Panc1 (cell line): ENCODE results near the gene SERPINA9. TPM values are rescaled to one million over a fixed set of nuclear protein-coding genes. Genes with fewer than 3 reads are reported as not detected.
A peak's percentile ranks its signal among the peaks of the same experiment; 100 is the strongest.
"Not testable (repeated sequence)": the region's sequence is repeated elsewhere in the genome, so short reads cannot be mapped to it uniquely, and the experiment has no call there.

Experiments
- ATAC-seq: fragments of 200-7000 bp; cut with Tn5 transposase; 2 replicates; pipeline ENCODE4 v1.9.1; 2020; ENCODE audit warnings: mild to moderate bottlenecking, moderate library complexity
- BruUV-seq: library from RNA; stranded (reverse); fragments of 400-500 nt; replicated peaks from 2 replicates; lab custom pipeline; 2021; lab: Mats Ljungman, UMichigan
- CTCF ChIA-PET: fragments of 300-600 bp; sonication (Branson Sonifier 250); formaldehyde crosslinking; loops from one replicate; lab custom pipeline; 2022; ENCODE audit warnings: antibody characterized with exemption; lab: Charles Lee
- POLR2A ChIA-PET: fragments of 300-600 bp; sonication (Branson Sonifier 250); formaldehyde crosslinking; loops from one replicate; lab custom pipeline; 2022; ENCODE audit warnings: antibody characterized with exemption; lab: Charles Lee
- DNase-seq: peaks from one replicate; pipeline ENCODE4 v3.0.0-alpha.2; 2010; ENCODE audit warnings: low read depth, low spot score
- H3K27ac ChIP-seq: 2 replicates; pipeline ENCODE4 v1.5.1; 2011; ENCODE audit warnings: mild to moderate bottlenecking, low read length, inconsistent platforms
- H3K27me3 ChIP-seq: fragments of 200-500 bp; sonication (Bioruptor generic); 2 replicates; pipeline ENCODE4 v1.6.0; 2014; ENCODE audit warnings: low read length, inconsistent platforms; ENCODE audit not compliant: control insufficient read depth, insufficient read depth
- H3K36me3 ChIP-seq: fragments of 200-500 bp; sonication (Bioruptor generic); 2 replicates; pipeline ENCODE4 v1.5.1; 2014; ENCODE audit warnings: inconsistent platforms, mild to moderate bottlenecking, low read length, moderate library complexity; ENCODE audit not compliant: control insufficient read depth, insufficient read depth
- H3K4me1 ChIP-seq: 2 replicates; pipeline ENCODE4 v1.5.1; 2011; ENCODE audit warnings: inconsistent platforms, mild to moderate bottlenecking, low read length, moderate library complexity; ENCODE audit not compliant: control insufficient read depth, insufficient read depth
- H3K4me3 ChIP-seq, 2 experiments: 2 replicates each; pipeline ENCODE4 v1.5.1; 2011 to 2012; ENCODE audit warnings: low read depth in 2 of 2, low read length in 2 of 2, mild to moderate bottlenecking in 2 of 2, inconsistent platforms in 1 of 2, moderate library complexity in 1 of 2
- H3K9me3 ChIP-seq: fragments of 200-500 bp; sonication (Bioruptor generic); 2 replicates; pipeline ENCODE4 v1.5.1; 2014; ENCODE audit warnings: low read depth, mild to moderate bottlenecking, inconsistent platforms, low read length, moderate library complexity; ENCODE audit not compliant: control insufficient read depth, insufficient read depth
- POLR2AphosphoS5 ChIP-seq: IDR thresholded peaks from 2 replicates; pipeline ENCODE4 v1.6.1; 2012; ENCODE audit warnings: mild to moderate bottlenecking, low read depth, low read length, moderate library complexity
- SIN3A ChIP-seq: IDR thresholded peaks from 2 replicates; pipeline ENCODE4 v1.6.1; 2012; ENCODE audit warnings: low read depth, mild to moderate bottlenecking, low read length, moderate library complexity, borderline replicate concordance; ENCODE audit not compliant: insufficient read depth
- TCF7L2 ChIP-seq: IDR thresholded peaks from 2 replicates; pipeline ENCODE4 v1.6.1; 2011; ENCODE audit warnings: mild to moderate bottlenecking, low read depth, low read length, inconsistent platforms
- in situ Hi-C: cut with HindIII; loops from 2 replicates; pipeline ENCODE4 v1.10.0; 2016; ENCODE audit warnings: low sequenced_read_pairs, low pct_unique_long_range_greater_than_20kb
- intact Hi-C: fragments of 100-400 bp; cut with micrococcal nuclease; formaldehyde crosslinking; loops from one replicate; pipeline ENCODE4 v1.10.0; 2022; ENCODE audit not compliant: unreplicated experiment
- total RNA-seq: library from RNA; stranded (reverse); gene quantifications from one replicate; pipeline ENCODE4 v1.2.1, GENCODE V29; 2021; ENCODE audit not compliant: unreplicated experiment
- TF ChIP-seq, protein P1 (sequence below): fragments of 450-650 bp; IDR thresholded peaks from 2 replicates; pipeline ENCODE4 v1.5.1; 2017; ENCODE audit warnings: mild to moderate bottlenecking
- TF ChIP-seq, protein P2 (sequence below), 2 experiments: IDR thresholded peaks; 2 replicates each; pipeline ENCODE4 v1.6.1; 2011 to 2012; ENCODE audit warnings: low read depth in 2 of 2, control low read depth in 1 of 2, low read length in 1 of 2, mild to moderate bottlenecking in 1 of 2, moderate library complexity in 1 of 2; ENCODE audit not compliant: insufficient read depth in 1 of 2

The SERPINA9 gene
- total RNA-seq, 1 experiment from 2014 or later, result not detected

DNA sequence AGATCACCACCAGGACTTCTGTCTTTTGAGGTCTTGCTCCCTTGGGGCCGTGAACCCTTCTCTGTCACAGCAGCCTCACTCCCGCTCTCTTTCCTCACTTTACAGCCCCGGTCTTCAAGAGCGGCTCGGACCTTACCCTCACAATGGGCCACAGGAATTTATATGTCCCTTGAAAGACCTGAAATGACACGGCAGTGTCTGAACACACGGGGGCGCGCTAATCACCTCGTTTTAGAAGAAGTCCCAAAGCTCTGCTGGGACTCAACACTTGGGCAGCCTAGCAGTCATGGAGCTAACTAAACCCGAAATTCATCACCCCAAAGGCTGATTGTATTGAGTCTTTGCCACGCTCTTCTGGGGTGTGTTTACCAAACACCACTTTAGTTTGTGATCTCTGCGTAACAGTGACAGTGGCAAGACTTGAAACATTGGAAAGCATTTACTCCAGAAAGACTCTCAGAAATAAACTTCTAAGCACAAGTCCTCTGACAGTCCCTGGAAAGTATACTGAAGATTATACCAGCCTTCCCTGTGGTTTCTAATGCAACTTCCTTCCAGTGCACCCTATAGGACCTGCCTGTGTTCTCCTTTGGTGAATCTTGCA is 52.4 kb downstream of the SERPINA9 start:
- Histone ChIP-seq H3K4me1 (no peaks in the 10 kb centered on the region), H3K9me3 (no peaks in the 10 kb centered on the region), H3K36me3 (no peaks in the 10 kb centered on the region), H3K27ac (no peak overlapping the region), H3K4me3 (peak overlapping the region in 1 of 2 experiments; percentile 26; a peak in 1 of 4 replicates), H3K27me3 (no peaks in the 10 kb centered on the region; the same call in 1 of the 2 replicates)
- ChIA-PET POLR2A (no interaction called here), CTCF (interaction anchor here (1.1 kb wide), 1 partner anchor 63 kb away, joined by 4 read pairs; no protein-coding TSS in a partner anchor)
- no TSS peak for BruUV-seq
- intact Hi-C loops, result loop anchor here (10.0 kb wide), 1 partner anchor 251 kb away; no protein-coding TSS in a partner anchor
- ATAC-seq (peak; percentile 85; the same call in 1 of the 2 replicates), DNase-seq (peak; percentile 10)
- in situ Hi-C loops, result no loop called here
- TF ChIP-seq SIN3A (no peak), POLR2AphosphoS5 (no peak), TCF7L2 (no peak)
- TF ChIP-seq, protein P1, sequence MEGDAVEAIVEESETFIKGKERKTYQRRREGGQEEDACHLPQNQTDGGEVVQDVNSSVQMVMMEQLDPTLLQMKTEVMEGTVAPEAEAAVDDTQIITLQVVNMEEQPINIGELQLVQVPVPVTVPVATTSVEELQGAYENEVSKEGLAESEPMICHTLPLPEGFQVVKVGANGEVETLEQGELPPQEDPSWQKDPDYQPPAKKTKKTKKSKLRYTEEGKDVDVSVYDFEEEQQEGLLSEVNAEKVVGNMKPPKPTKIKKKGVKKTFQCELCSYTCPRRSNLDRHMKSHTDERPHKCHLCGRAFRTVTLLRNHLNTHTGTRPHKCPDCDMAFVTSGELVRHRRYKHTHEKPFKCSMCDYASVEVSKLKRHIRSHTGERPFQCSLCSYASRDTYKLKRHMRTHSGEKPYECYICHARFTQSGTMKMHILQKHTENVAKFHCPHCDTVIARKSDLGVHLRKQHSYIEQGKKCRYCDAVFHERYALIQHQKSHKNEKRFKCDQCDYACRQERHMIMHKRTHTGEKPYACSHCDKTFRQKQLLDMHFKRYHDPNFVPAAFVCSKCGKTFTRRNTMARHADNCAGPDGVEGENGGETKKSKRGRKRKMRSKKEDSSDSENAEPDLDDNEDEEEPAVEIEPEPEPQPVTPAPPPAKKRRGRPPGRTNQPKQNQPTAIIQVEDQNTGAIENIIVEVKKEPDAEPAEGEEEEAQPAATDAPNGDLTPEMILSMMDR, result peak; percentile 82
- TF ChIP-seq, protein P2, sequence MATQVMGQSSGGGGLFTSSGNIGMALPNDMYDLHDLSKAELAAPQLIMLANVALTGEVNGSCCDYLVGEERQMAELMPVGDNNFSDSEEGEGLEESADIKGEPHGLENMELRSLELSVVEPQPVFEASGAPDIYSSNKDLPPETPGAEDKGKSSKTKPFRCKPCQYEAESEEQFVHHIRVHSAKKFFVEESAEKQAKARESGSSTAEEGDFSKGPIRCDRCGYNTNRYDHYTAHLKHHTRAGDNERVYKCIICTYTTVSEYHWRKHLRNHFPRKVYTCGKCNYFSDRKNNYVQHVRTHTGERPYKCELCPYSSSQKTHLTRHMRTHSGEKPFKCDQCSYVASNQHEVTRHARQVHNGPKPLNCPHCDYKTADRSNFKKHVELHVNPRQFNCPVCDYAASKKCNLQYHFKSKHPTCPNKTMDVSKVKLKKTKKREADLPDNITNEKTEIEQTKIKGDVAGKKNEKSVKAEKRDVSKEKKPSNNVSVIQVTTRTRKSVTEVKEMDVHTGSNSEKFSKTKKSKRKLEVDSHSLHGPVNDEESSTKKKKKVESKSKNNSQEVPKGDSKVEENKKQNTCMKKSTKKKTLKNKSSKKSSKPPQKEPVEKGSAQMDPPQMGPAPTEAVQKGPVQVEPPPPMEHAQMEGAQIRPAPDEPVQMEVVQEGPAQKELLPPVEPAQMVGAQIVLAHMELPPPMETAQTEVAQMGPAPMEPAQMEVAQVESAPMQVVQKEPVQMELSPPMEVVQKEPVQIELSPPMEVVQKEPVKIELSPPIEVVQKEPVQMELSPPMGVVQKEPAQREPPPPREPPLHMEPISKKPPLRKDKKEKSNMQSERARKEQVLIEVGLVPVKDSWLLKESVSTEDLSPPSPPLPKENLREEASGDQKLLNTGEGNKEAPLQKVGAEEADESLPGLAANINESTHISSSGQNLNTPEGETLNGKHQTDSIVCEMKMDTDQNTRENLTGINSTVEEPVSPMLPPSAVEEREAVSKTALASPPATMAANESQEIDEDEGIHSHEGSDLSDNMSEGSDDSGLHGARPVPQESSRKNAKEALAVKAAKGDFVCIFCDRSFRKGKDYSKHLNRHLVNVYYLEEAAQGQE (IDR thresholded peaks at IDR 0.05; ENCODE audit: insufficient read depth in 1 of 2, low read depth in 2 of 2, low read length in 1 of 2), result no peak

DNA sequence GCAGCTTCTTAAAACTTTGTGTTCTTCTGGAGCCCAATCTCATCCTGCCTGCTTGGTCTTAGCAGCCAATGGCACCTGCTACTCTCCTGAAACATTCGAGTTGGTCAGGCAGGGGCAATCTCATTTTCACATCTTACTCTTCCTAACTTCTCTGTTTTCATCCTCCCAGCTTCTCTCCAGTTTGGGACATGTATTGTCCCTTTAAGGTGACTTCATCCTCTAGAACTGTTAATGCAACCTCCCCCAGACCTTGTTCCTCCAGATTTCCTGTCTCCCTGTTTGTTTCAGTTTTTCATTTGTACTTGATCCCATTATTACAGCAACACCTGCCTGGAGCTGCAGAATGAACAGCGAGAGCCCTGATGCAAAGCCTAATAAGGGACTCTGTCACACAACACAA is 54.7 kb downstream of the SERPINA9 start:
- H3K27me3 ChIP-seq, result no peaks in the 10 kb centered on the region
- no peak for DNase-seq
- ChIA-PET CTCF (interaction anchor here (1.1 kb wide), 1 partner anchor 12 kb away, joined by 4 read pairs; no protein-coding TSS in a partner anchor), POLR2A (no interaction called here)
- intact Hi-C loops, result loop anchor here (10.0 kb wide), 1 partner anchor 253 kb away; no protein-coding TSS in a partner anchor
- no peaks in the 10 kb centered on the region for H3K9me3 ChIP-seq
- BruUV-seq, result no TSS peak
- ATAC-seq, result no peak
- no peak overlapping the region for H3K27ac ChIP-seq
- in situ Hi-C loops, result no loop called here
- TF ChIP-seq SIN3A (no peak), POLR2AphosphoS5 (no peak), TCF7L2 (no peak)
- TF ChIP-seq, protein P2 (IDR thresholded peaks at IDR 0.05; ENCODE audit: insufficient read depth in 1 of 2, low read depth in 2 of 2, low read length in 1 of 2), result no peak
- TF ChIP-seq, protein P1, result no peak
- H3K4me1 ChIP-seq, result no peaks in the 10 kb centered on the region
- no peaks in the 10 kb centered on the region for H3K36me3 ChIP-seq
- H3K4me3 ChIP-seq, result no peak overlapping the region

DNA sequence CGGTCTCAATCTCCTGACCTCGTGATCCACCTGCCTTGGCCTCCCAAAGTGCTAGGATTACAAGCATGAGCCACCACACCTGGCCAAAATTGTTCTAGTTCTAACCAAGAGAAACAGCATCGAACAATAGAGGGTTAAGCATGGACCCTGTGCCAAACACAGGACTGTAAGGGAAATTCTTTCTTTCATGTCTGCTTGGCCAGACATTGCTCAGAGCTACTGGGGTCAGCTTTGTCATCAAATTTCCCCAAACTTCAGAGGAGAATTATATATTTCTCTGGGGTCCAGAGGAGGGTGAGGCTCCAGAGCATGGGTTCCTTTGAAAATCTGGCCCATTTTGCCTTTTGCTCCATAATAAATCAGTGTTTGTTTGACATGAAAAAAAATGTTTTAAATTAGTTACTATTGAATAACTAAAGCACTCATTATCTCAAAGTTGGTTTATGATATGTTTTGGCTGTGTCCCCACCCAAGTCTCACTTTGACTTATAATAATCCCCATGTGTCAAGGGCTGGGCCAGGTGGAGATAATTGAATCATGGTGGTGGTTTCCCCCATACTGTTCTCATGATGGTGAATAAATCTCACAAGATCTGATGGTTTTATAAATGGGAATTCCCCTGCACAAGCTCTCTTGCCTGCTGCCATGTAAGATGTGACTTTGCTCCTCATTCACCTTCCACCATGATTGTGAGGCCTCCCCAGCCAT is 58.3 kb downstream of the SERPINA9 start:
- H3K36me3 ChIP-seq, CTCF ChIA-PET: not testable (repeated sequence)

More for the DNA sequence above, 58.3 kb downstream of the SERPINA9 start:
- H3K9me3 ChIP-seq, intact Hi-C loops, H3K27me3 ChIP-seq, DNase-seq, BruUV-seq, ATAC-seq, in situ Hi-C loops, H3K4me1 ChIP-seq, H3K27ac ChIP-seq, H3K4me3 ChIP-seq, POLR2A ChIA-PET: not testable (repeated sequence)
